Fibroblast of skin of right quadriceps (primary cell): ENCODE data around the gene GSN.

Experiments used
- DNase-seq: peaks from one replicate; pipeline ENCODE4 v3.0.0-alpha.2; 2013

GSN gene

GRCh38 chr9:121304707-121305106 lies 36.7 kb downstream of the GSN start:
- no peak for DNase-seq

GRCh38 chr9:121305269-121305994 lies 37.5 kb downstream of the GSN start:
- DNase-seq: no peak

GRCh38 chr9:121307976-121308375 lies 40.0 kb downstream of the GSN start:
- no peak for DNase-seq

GRCh38 chr9:121308765-121309164 lies 40.8 kb downstream of the GSN start:
- no peak for DNase-seq

GRCh38 chr9:121309171-121309570 lies 41.2 kb downstream of the GSN start:
- no peak for DNase-seq

GRCh38 chr9:121309833-121310425 lies 42.0 kb downstream of the GSN start:
- DNase-seq: no peak

GRCh38 chr9:121310571-121310970 lies 42.6 kb downstream of the GSN start:
- DNase-seq: no peak

- DNase-seq: no peak
Observed at GRCh38 chr9:121312169-121312568, 44.2 kb downstream of the GSN start.

GRCh38 chr9:121313458-121314152 lies 45.6 kb downstream of the GSN start:
- no peak for DNase-seq

GRCh38 chr9:121316378-121316777 lies 48.4 kb downstream of the GSN start:
- no peak for DNase-seq

- DNase-seq: no peak
Observed at GRCh38 chr9:121316852-121317373, 49.0 kb downstream of the GSN start.

GRCh38 chr9:121317737-121318630 lies 50.0 kb downstream of the GSN start:
- no peak for DNase-seq

GRCh38 chr9:121318631-121319382 lies 50.8 kb downstream of the GSN start:
- no peak for DNase-seq

- no peak for DNase-seq
Observed at GRCh38 chr9:121319383-121319780, 51.4 kb downstream of the GSN start.

GRCh38 chr9:121321016-121321503 lies 53.1 kb downstream of the GSN start:
- no peak for DNase-seq

- DNase-seq: peak; percentile 91
Observed at GRCh38 chr9:121322037-121322736, 54.2 kb downstream of the GSN start.

GRCh38 chr9:121322737-121323448 lies 54.9 kb downstream of the GSN start:
- DNase-seq: no peak

- DNase-seq: no peak
Observed at GRCh38 chr9:121323449-121324151, 55.6 kb downstream of the GSN start.

- no peak for DNase-seq
Observed at GRCh38 chr9:121324316-121324715, 56.4 kb downstream of the GSN start.

GRCh38 chr9:121324755-121325154 lies 56.8 kb downstream of the GSN start:
- DNase-seq: no peak
